HG03521 (cell line): Measurements from ENCODE around the gene IRGQ.
"Not testable (repeated sequence)": the region's sequence is repeated elsewhere in the genome, so short reads cannot be mapped to it uniquely, and the experiment has no call there.

Experiments
- ATAC-seq: cut with Tn5 transposase; IDR thresholded peaks from one replicate; pipeline ENCODE4 v1.9.1; 2021; ENCODE audit warnings: mild to moderate bottlenecking, moderate library complexity; ENCODE audit not compliant: unreplicated experiment

IRGQ gene

DNA sequence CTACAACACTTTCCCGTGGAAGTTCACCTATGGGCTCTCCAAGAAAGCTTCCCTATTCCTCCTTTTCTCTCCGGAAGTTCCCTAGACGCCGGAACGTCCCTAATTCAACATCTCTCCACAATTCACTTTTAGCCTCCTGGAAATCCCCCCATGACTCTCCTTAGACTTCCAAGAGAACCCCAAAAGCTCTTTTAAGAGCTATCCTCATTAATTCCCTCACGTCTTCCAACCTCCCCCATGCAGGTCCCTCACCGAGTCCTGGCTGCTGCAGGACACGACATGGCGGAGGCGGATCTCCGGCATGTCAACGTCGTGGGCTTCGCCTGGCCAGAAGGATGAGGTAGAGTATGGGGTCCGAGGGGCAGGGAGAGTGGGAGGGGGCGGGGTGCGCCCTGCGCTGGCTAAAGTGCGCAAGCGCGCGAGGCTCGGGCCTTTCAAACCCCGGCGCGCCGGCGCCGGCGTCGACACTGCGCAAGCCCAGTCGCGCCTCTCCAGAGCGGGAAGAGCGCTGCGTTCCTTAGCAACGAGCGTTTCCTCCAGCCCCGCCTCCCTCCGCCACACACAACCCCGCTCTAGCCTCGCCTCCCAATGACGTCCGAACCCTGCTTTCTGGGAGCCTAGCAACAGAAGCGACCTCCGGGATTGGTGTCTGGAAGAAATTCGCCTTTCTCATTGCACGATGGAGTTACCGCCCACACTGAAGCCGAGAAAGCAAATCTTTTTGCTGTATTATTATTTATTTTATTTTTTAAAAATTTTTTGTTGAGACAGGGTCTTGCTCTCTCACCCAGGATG, 20.6 kb downstream of the IRGQ start, which contains the start of the genes PINLYP and XRCC1:
Gene PINLYP, plus strand, starts transcription at position 646 of the 795 bp plus-strand sequence. CDS start 1,391 bp downstream, outside the sequence.
Gene XRCC1, minus strand, starts transcription at position 372 of the 795 bp plus-strand sequence. Its CDS starts 69 bp downstream, at position 303.
- peak; percentile 96 for ATAC-seq

DNA sequence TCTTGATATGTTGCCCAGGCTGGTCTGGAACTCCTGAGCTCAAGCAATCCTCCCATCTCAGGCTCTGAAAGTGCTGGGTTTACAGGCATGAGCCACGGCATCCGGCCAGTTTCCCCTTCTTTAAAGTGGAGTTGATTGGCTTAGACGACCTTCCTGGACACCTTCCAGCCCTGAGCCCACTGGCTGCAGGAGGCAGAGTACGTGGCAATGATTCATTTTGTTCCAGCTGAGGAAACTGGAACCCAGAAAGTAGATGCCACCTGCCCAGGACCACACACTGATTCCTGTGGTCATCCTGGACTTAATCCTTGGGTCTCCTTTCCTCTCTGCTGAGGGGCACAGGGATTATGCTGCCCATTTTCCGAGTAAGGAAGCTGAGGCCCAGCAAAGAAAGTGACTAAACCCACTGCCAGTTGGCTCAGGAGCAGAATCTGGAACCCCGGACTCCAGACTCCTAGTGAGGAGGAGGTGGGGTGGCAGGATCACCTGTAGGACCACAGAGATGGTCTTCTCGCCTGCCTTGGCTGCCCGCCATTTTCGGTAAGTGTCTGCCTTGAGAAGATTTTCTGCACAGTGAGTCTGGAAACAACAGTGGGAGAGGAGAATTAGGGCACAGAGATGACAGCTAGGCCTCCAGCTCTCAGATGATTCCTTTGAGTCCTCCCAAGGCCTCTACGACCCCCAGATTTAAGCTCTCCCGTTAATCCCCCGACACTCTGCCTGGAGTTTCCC, 21.3 kb downstream of the IRGQ start:
- no peak for ATAC-seq

DNA sequence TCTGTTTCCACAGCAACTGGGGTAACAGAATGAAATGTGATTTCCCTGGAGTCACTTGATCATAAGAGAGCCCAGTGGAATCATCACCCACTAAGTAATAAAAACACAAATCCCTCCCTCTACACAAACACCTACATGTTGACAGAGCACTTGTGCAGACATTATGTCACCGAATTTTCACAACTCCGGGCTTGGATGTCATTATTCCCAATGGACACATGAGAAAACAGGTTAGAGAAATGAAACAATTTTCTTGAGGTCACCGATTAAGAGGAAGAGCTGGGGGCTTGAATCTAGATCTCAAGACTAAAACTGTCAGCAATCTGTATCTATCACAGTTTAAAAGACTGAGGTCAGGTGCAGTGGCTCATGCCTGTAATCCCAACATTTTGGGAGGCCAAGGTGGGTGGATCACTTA, 23.8 kb downstream of the IRGQ start:
- no peak for ATAC-seq

DNA sequence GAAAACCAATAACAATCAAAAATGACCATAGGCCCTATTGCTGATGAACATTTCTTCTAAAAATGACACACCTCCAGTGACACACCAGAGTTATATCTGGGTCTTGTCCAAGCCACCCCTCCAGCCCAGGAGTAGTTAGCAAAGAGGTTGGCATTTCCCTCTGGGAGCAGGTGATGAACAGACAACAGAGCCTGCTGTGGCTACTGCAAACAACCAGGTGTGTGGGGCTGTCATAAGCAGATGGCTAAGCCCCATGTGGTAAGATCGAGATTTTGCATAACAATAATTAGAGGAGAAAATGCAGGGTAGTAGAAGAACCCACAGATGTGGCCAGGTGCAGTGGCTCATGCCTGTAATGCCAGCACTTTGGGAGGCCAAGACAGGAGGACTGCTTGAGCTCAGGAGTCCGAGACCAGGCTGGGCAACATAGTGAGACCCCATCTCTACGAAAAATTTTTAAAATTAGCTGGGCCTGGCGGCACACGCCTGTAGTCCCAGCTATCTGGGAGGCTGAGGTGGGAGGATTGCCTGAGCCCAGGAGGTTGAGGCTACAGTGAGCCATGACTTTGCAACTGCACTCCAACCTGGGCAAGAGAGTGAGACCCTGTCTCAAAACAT, 25.7 kb downstream of the IRGQ start:
- ATAC-seq: no peak

DNA sequence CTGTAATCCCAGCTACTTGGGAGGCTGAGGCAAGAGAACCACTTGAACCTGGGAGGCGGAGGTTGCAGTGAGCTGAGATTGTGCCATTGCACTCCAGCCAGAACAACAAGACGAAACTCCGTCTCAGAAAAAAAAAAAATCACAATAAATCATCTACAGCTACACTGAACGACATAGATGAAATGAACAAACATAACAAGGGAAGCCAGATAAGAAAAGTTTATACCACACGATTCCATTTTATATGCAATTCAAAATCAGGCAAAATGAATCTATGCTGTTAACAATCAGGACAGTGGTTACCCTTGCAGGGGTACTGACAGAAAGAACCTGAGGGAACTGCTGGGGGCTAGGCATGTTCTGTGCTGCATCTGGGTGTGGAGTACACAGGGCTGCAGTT, 26.3 kb downstream of the IRGQ start:
- no peak for ATAC-seq

DNA sequence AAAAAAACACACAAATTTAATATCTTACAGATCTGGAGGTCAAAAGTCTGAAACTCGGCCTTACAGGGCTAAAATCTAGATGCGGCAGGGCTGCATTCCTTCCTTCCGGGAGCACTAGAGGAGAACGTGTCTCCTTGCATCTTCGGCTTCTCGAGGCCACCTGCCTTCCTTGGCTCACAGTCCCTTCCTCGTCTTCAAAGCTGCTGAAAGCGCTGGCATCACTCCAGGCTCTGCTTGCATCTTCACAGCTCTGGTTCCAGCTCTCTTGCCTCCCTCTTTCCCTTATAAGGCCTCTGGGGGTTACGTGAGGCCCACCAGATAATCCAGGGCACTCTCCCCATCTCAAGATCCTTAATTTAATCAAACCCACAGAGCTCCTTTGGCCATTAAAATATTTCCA, 31.1 kb downstream of the IRGQ start:
- no peak for ATAC-seq

DNA sequence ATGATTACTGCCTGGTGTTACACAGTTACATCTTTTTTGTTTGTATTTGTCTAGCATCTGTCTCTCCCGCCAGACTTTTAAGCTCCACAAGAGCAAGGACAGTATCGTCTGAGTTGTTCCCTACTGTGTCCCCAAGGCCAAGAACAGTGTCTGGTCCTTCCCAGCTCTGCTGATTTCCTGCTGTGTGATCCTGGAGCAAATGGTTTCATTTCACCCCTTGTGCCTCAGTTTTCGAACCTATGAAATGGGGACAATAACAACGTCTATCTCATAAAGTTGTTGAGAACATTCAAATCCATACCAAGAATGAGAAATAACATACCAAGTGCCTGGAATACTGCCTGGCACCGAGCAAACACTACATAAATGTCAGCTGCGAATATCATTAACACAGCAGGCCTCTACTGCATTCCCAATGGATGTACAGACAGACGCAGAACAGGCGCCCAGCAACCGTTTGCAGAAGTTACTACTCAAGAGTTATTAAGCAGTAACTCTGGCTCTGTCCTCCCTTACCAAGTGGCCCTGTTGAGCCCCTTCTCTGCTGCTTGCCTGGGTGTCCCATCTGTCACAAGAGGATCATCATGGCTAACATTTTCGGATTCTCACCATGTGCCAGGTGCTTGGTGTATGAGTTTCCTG, 32.0 kb downstream of the IRGQ start:
- no peak for ATAC-seq

DNA sequence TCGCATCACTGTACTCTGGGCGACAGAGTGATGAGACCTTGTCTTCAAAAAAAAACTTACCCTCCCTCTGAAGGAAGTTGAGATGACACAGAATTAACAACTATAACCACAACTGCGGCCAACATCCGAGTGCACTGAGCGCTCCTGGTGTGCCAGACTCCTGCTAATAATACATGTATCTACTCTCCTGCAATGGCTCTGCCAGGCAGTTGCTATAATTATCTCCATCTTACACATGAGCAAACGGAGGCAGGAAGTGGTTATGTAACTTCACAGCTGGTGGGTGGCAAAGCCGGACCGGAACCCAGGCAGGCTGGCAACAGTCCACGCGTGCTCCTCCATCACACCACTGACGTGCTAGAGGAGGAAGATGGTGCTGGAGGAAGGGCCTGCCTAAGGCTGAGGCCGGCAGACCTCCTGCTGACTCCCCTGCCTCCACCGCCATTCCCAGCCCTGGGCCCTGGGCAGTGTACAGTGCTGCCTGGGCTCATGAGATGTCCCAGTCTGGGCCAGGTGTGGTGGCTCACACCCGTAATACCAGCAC, 33.2 kb downstream of the IRGQ start:
- peak; percentile 55 for ATAC-seq

DNA sequence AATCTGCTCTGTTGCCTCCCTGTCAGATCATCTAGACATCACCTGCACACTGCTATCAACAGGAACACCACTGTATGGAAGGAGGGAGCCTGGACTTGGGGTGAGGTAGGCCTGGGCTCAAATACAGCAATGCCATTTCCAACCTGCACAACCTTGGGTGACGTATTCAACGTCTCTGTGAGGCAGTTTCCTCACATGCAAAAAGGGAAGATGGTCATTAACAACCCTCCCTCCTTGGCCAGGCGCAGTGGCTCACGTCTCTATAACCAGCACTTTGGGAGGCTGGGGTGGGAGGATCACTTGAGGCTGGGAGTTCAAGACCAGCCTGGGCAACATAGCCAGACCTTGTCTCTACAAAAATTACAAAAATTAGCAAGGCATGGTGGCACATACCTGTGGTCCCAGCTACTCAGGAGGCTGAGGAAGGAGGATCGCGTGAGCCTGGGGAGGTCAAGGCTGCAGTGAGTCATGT, 33.7 kb downstream of the IRGQ start:
- ATAC-seq: no peak

DNA sequence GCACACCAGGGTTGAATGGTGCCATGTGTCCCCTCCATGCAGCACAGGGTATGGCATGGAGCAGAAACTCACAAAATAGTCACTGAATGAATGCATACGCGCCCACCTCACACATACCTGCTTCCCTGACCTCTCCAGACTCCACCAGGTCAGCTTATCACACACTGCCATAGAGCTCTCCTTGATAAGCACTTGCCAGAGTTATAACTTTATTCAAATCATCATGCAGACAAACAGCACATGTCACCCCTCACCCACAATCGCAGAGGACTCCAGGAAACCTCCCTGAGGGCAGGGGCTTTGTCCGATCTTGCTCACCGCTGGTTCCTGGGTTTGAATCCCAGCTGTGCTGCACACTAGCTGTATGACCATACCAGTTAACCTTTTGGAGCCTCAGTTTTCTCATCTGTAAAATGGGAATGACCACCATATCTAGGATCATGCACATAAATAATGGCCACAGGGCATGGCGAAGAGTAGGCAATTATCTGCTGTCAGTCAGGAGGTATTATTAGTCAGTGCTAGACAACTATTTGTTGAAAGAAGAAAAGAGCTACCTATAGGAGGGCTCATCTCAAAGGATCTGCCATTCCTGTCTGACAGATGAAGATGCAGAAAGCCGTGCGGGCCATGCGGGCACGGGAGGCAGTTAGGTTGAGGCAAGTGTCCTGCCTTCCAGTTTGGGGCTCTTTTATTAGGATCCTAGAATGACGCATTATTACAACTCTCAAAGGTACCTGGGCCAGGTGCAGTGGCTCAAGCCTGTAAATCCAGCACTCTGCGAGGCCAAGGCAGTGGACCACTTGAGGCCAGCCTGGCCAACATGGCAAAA, 34.6 kb downstream of the IRGQ start:
- no peak for ATAC-seq

DNA sequence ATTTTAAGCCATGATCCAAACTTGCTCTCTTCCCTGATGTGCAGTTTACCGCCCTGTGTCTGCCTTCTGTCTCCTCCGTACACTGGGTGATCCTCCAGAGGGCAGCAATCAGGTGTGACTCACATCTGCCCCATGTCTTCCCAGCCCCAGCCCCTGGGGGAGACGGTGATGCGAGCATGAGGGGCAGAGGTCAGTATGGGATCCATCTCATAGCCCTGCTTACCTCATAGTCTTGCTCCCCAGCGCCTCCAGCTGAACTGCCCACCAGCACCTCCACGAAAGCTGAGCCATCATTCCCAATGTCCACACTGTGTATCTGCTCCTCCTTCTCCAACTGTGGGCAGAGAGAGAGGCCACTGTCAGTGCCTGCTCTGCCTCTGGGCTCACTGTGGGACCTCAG, 35.2 kb downstream of the IRGQ start:
- no peak for ATAC-seq

DNA sequence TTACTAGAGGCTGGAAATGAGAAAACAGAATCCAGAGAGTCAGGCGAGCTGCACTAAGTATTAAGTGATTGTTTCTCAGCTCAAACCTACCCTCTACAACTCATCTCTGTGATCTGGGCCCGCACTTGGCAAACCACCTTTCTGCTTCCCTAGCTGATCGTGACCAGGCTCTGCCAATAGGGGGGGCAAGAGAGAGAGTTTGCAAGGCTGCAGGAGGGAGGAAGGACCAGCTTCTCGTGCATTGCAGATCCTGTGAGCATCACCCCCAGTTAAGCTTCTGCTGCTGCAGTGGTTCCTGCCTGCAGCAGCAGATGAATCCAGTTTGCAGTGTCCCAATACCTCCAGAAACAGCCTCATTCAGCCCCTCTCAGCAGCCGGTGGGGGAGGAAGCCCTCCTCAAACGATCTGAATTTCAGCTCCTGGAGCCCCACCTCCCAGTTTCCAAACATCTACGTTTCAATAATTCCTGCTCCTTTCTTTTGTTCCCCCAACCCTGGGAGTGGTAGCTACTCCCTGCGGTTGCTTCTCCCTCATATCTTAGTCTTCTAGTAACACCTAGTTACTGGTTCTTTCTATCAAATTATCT, 40.7 kb downstream of the IRGQ start:
- no peak for ATAC-seq

DNA sequence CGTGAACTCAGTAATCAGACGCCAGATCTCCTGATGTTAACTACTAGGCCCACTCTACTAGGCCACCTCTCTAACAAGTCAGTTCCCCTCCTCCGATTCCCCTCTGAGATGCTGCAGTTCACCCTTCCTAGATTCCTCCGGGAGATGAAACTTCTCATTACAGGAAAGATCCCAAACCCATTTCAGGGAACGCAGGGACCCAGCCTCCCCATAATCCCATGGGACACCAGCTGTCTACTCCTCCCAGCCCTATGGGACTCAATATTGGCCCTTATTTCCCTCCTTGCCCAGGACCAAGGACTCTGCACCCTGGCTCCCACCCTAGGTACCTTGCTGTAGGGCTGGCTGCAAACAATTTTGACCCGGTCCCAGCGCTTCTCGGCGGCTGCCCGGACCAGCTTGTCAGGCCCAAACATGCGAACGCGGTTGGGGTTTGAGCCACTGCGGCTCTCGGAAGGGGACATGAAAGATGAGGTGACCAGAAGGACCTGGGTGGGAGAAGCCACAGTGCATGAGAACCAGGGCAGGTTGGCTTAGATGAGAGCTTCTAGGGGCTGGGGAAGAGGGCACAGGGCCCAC, 41.5 kb downstream of the IRGQ start:
- ATAC-seq: no peak

DNA sequence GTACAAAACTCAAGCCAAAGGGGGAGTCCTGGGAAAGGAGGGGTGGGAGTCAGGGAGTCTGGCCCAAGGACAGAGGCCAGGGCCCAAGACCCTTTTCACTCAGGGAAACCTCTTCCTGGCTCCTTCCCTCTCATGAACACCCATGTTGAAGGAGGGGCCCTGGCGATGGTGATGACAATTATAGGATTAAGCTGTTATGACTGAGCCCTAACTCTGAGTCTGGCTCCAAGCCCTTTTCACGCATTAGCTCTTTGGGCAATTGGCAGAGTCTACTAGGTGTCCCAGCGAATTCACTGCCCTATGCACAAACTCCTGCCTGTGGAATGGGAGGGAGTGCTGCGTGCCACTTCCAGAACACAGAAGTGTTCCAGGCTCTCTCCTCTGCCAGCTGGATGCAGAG, 42.3 kb downstream of the IRGQ start:
- ATAC-seq: no peak

DNA sequence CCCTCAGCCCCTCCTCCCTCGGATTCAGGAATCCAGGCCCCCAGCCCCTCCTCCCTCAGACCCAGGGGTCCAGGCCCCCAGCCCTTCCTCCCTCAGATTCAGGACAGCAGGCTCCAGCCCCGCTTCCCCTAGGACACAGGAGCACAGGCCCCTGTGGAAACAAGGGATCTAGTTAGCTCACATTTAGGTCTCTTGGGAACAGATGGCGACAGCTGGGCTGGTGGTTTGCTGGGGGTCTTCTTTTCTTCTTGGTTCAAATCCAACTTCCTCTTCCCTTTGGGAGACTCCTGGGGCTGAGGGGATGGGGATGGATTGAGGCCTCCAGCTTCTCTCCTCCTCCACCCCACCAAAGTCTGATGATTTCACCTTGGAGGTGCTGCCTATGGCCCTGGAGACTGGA, 43.3 kb downstream of the IRGQ start:
- ATAC-seq: no peak

DNA sequence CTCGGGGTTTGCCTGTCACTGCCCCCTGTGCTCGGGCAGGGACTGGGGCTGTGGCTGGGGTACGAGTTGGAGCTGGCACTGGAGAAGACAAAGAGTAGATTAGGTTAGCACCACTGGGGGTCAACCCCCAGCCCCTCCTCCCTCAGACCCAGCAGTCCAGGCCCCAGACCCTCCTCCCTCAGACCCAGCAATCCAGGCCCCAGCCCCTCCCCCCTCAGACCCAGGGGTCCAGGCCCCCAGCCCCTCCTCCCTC, 43.8 kb downstream of the IRGQ start:
- ATAC-seq: no peak

DNA sequence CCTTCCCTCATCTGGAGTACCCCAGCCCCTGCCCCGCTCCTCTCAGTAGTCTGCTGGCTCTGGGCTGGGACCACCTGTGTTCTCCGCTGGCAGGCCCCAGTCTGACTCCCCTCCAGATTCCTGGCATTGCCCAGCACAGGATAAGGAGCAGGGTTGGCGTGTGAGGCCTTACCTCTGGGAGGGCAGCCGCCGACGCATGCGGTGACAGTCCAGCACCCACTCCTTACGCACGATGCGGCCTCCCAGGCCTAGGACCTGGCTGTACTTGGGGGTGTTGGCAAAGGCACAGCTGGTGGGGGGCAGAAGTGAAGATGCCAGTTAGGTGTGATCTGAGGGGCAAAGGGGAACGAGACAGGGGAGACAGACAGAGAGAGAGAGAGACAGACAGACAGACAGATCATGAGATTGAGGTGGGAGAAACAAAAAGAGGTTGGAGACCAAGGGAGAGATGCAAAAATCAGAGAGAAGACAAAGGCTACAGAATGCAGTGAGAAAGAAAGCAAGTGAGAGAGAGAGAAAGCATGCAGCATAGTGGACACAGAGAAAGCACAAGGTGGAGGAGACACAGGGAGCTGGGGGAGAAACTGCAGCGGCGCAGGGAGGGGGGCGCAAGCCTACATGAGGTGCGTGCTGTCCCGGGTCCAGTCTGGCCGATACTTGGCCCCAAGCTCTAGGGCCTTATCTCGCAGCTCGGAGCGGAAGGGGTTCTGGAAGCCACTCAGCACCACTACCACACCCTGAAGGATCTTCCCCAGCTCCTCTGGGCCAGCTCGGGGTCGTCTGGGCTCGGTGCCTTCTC, 44.3 kb downstream of the IRGQ start:
- no peak for ATAC-seq

DNA sequence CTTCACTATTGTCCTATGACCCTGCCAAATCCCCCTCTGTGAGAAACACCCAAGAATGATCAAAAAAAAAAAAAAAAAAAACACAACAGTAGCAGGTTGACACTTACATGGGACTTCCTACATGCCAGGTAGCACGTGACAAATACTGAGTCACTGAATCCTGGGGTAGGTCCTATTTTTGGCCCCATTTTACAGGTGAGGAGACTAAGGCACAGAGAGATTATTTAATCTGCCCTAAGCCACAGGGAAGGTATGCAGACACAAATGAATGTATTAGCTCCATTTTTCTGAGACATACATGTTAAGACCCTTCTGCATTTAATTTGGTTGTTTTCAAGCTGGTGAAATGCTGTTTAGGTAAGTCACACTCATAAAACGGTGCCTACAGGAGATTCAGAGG, 47.2 kb downstream of the IRGQ start:
- ATAC-seq: no peak

DNA sequence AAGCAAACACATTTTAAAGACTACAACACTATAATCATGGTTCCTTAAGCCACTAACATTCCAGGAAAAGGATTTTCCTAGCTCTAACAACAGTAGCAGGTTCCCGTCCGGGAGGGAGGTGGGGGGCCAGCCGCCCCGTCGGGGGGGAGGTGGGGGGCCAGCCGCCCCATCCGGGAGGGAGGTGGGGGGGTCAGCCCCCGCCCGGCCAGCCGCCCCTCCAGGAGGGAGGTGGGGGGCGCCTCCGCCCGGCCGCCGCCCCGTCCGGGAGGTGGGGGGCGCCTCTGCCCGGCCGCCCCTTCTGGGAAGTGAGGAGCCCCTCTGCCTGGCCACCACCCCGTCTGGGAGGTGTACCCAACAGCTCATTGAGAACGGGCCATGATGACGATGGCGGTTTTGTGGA, 48.0 kb downstream of the IRGQ start:
- ATAC-seq: not testable (repeated sequence)
